SK-N-SH treated with all-trans-retinoic acid at 6 μM for 48 hours (cell line): ENCODE measurements around the gene CNST.

Source experiments
- ATAC-seq: fragments of 200-7000 bp; cut with Tn5 transposase; 3 replicates; pipeline ENCODE4 v1.9.1; 2020; ENCODE audit warnings: mild to moderate bottlenecking, moderate library complexity
- ARNTL ChIP-seq: fragments of 450-650 bp; formaldehyde crosslinking; IDR thresholded peaks from 2 replicates; pipeline ENCODE4 v1.5.0; 2020; ENCODE audit warnings: low read depth, mild to moderate bottlenecking, moderate library complexity, borderline replicate concordance
- BACH2 ChIP-seq: fragments of 250-450 bp; sonication (Bioruptor Pico); IDR thresholded peaks from 2 replicates; pipeline ENCODE4 v1.9.0; 2021; ENCODE audit warnings: mild to moderate bottlenecking, borderline replicate concordance
- CREB5 ChIP-seq: fragments of 250-450 bp; sonication (Bioruptor Pico); IDR thresholded peaks from 2 replicates; pipeline ENCODE4 v1.5.1; 2020; ENCODE audit warnings: low read depth, mild to moderate bottlenecking, moderate library complexity
- CSDC2 ChIP-seq: fragments of 250-450 bp; sonication (Bioruptor Pico); IDR thresholded peaks from 2 replicates; pipeline ENCODE4 v1.5.0; 2020; ENCODE audit warnings: mild to moderate bottlenecking, moderate library complexity
- ESRRG ChIP-seq: fragments of 250-450 bp; sonication (Bioruptor Pico); IDR thresholded peaks from 2 replicates; pipeline ENCODE4 v1.6.1; 2021; ENCODE audit warnings: mild to moderate bottlenecking
- ISL1 ChIP-seq: fragments of 250-450 bp; sonication (Bioruptor Pico); IDR thresholded peaks from 2 replicates; pipeline ENCODE4 v2.1.2; 2022; ENCODE audit warnings: mild to moderate bottlenecking, moderate library complexity
- OSR1 ChIP-seq: fragments of 250-450 bp; sonication (Bioruptor Pico); IDR thresholded peaks from 2 replicates; pipeline ENCODE4 v1.8.0; 2022; ENCODE audit warnings: moderate library complexity, mild to moderate bottlenecking, inconsistent platforms
- PPARA ChIP-seq: fragments of 250-450 bp; sonication (Bioruptor Pico); IDR thresholded peaks from 2 replicates; pipeline ENCODE4 v1.5.0; 2020; ENCODE audit warnings: mild to moderate bottlenecking, borderline replicate concordance
- RARB ChIP-seq: fragments of 250-450 bp; sonication (Bioruptor Pico); IDR thresholded peaks from 2 replicates; pipeline ENCODE4 v1.8.0; 2021; ENCODE audit warnings: mild to moderate bottlenecking, moderate library complexity
- TCF4 ChIP-seq: fragments of 250-450 bp; sonication (Bioruptor Pico); IDR thresholded peaks from 2 replicates; pipeline ENCODE4 v1.8.0; 2021; ENCODE audit warnings: mild to moderate bottlenecking, moderate library complexity, borderline replicate concordance
- TOX ChIP-seq: fragments of 250-450 bp; sonication (Bioruptor Pico); IDR thresholded peaks from 2 replicates; pipeline ENCODE4 v1.8.0; 2021; ENCODE audit warnings: mild to moderate bottlenecking, moderate library complexity, borderline replicate concordance
- TSHZ2 ChIP-seq: fragments of 250-450 bp; sonication (Bioruptor Pico); IDR thresholded peaks from 2 replicates; pipeline ENCODE4 v1.5.0; 2020; ENCODE audit warnings: mild to moderate bottlenecking, moderate library complexity
- ZC3H10 ChIP-seq: fragments of 250-450 bp; sonication (Bioruptor Pico); IDR thresholded peaks from 2 replicates; pipeline ENCODE4 v1.5.1; 2021; ENCODE audit warnings: mild to moderate bottlenecking, moderate library complexity
- ZFP3 ChIP-seq: fragments of 250-450 bp; sonication (Bioruptor Pico); IDR thresholded peaks from 2 replicates; pipeline ENCODE4 v1.5.0; 2020; ENCODE audit warnings: mild to moderate bottlenecking, moderate library complexity
- ZFP30 ChIP-seq: fragments of 450-650 bp; formaldehyde crosslinking; IDR thresholded peaks from 2 replicates; pipeline ENCODE4 v1.5.0; 2022; ENCODE audit warnings: mild to moderate bottlenecking, moderate library complexity
- ZNF70 ChIP-seq: fragments of 450-650 bp; formaldehyde crosslinking; IDR thresholded peaks from 2 replicates; pipeline ENCODE4 v1.5.0; 2020; ENCODE audit warnings: mild to moderate bottlenecking, moderate library complexity
- ZNF8 ChIP-seq: fragments of 450-650 bp; formaldehyde crosslinking; IDR thresholded peaks from 2 replicates; pipeline ENCODE4 v1.5.0; 2020; ENCODE audit warnings: mild to moderate bottlenecking, moderate library complexity
- TF ChIP-seq, protein P1 (sequence below): fragments of 250-450 bp; sonication (Bioruptor Pico); IDR thresholded peaks from 2 replicates; pipeline ENCODE4 v1.8.0; 2020; ENCODE audit warnings: mild to moderate bottlenecking, moderate library complexity, borderline replicate concordance
- TF ChIP-seq, protein P2 (sequence below): fragments of 250-450 bp; sonication (Bioruptor Pico); IDR thresholded peaks from 2 replicates; pipeline ENCODE4 v1.8.0; 2021; ENCODE audit warnings: low read depth, mild to moderate bottlenecking, moderate library complexity, borderline replicate concordance
- TF ChIP-seq, protein P3 (sequence below): fragments of 250-450 bp; sonication (Bioruptor Pico); IDR thresholded peaks from 2 replicates; pipeline ENCODE4 v1.5.1; 2021; ENCODE audit warnings: mild to moderate bottlenecking, moderate library complexity

CNST gene

GRCh38 chr1:246680190-246680589 is 113.9 kb downstream of the CNST start (continued):
- TF ChIP-seq TOX (CRISPR knock-in tag) (no peak), OSR1 (CRISPR knock-in tag) (no peak), ZFP30 (no peak)
- TF ChIP-seq, protein P1, sequence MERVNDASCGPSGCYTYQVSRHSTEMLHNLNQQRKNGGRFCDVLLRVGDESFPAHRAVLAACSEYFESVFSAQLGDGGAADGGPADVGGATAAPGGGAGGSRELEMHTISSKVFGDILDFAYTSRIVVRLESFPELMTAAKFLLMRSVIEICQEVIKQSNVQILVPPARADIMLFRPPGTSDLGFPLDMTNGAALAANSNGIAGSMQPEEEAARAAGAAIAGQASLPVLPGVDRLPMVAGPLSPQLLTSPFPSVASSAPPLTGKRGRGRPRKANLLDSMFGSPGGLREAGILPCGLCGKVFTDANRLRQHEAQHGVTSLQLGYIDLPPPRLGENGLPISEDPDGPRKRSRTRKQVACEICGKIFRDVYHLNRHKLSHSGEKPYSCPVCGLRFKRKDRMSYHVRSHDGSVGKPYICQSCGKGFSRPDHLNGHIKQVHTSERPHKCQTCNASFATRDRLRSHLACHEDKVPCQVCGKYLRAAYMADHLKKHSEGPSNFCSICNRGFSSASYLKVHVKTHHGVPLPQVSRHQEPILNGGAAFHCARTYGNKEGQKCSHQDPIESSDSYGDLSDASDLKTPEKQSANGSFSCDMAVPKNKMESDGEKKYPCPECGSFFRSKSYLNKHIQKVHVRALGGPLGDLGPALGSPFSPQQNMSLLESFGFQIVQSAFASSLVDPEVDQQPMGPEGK (CRISPR knock-in tag) = no peak

GRCh38 chr1:246680696-246681130 is 114.5 kb downstream of the CNST start:
- no peak for TF ChIP-seq CREB5 (CRISPR knock-in tag)
- TF ChIP-seq, protein P2, sequence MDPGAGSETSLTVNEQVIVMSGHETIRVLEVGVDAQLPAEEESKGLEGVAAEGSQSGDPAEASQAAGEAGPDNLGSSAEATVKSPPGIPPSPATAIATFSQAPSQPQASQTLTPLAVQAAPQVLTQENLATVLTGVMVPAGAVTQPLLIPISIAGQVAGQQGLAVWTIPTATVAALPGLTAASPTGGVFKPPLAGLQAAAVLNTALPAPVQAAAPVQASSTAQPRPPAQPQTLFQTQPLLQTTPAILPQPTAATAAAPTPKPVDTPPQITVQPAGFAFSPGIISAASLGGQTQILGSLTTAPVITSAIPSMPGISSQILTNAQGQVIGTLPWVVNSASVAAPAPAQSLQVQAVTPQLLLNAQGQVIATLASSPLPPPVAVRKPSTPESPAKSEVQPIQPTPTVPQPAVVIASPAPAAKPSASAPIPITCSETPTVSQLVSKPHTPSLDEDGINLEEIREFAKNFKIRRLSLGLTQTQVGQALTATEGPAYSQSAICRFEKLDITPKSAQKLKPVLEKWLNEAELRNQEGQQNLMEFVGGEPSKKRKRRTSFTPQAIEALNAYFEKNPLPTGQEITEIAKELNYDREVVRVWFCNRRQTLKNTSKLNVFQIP (CRISPR knock-in tag) = no peak
- TF ChIP-seq RARB (CRISPR knock-in tag) = no peak
- no peak for TF ChIP-seq ZFP30
- no peak for TF ChIP-seq TSHZ2 (CRISPR knock-in tag)
- TF ChIP-seq ZC3H10 = no peak
- TF ChIP-seq, protein P3, sequence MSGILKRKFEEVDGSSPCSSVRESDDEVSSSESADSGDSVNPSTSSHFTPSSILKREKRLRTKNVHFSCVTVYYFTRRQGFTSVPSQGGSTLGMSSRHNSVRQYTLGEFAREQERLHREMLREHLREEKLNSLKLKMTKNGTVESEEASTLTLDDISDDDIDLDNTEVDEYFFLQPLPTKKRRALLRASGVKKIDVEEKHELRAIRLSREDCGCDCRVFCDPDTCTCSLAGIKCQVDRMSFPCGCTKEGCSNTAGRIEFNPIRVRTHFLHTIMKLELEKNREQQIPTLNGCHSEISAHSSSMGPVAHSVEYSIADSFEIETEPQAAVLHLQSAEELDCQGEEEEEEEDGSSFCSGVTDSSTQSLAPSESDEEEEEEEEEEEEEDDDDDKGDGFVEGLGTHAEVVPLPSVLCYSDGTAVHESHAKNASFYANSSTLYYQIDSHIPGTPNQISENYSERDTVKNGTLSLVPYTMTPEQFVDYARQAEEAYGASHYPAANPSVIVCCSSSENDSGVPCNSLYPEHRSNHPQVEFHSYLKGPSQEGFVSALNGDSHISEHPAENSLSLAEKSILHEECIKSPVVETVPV (CRISPR knock-in tag) = no peak
- no peak for TF ChIP-seq TCF4
- no peak for TF ChIP-seq BACH2 (CRISPR knock-in tag)
- TF ChIP-seq OSR1 (CRISPR knock-in tag) = no peak
- no peak for TF ChIP-seq PPARA
- no peak for TF ChIP-seq ESRRG (CRISPR knock-in tag)
- no peak for TF ChIP-seq ZNF70 (CRISPR knock-in tag)
- TF ChIP-seq ZFP3 (CRISPR knock-in tag) = no peak
- TF ChIP-seq CSDC2 (CRISPR knock-in tag) = no peak
- TF ChIP-seq TOX (CRISPR knock-in tag) = no peak
- no peak for TF ChIP-seq ZNF8 (CRISPR knock-in tag)
- no peak for TF ChIP-seq ARNTL (CRISPR knock-in tag)
- TF ChIP-seq ISL1 (CRISPR knock-in tag) = no peak
- TF ChIP-seq, protein P1 (CRISPR knock-in tag) = no peak
- ATAC-seq = no peak
